ES-I3 (cell line): ENCODE results near the gene TESMIN.

Experiments used
- H3K36me3 ChIP-seq: 2 replicates; pipeline ENCODE4 v1.6.1; 2013; ENCODE audit warnings: mild to moderate bottlenecking, low read length, control low read depth, moderate library complexity; ENCODE audit not compliant: insufficient read depth
- H3K4me1 ChIP-seq: 2 replicates; pipeline ENCODE4 v1.6.1; 2013; ENCODE audit warnings: mild to moderate bottlenecking, control low read depth, low read length; ENCODE audit not compliant: insufficient read depth
- H3K9ac ChIP-seq: 2 replicates; pipeline ENCODE4 v1.6.1; 2013; ENCODE audit warnings: low read depth, mild to moderate bottlenecking, low read length, moderate library complexity
- H3K9me3 ChIP-seq: 2 replicates; pipeline ENCODE4 v1.6.1; 2013; ENCODE audit warnings: mild to moderate bottlenecking, low read length, moderate library complexity; ENCODE audit not compliant: control insufficient read depth, insufficient read depth

The TESMIN gene

DNA sequence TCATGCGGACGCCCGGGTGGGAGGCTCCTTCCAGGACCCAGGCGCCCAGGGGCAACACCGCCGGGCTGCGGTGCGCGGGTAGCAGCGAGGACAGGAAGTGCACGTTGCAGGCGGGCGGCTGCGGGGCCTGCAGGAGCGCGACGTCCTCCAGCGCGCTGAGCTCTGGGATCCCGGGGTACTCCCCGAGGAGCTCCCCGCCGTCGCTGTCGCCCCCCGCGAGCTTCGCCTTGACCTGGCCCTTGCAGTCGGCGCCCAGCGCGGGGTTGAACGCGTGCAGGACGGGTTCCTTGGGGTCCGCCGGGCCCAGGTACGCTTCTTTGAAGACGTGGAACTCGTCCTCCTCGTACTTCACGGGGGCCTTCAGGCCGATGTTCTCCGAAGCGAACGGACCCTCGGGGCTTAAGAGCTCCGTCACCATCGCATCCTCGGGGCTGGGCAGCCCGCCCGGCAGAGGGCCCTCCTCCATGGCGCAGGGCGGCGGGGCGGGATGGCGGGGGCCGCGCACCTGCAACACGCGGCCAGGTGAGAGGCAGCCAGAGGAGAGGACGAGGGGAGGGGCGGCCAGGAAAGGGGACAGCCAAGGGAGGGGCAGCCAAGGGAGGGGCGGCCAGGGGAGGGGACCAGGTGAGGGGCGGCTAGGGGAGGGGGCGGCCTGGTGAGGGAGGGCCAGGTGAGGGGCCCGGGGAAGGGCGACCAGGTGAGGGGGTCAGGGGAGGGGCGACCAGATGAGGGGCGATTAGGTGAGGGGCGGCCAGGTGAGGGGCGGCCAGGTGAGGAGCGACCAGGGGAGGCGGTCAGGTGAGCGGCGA, 921 bp downstream of the TESMIN start:
- Histone ChIP-seq H3K9ac (peak overlapping the region; percentile 46), H3K36me3 (peaks cover 14% of the 10 kb centered on the region), H3K4me1 (peaks cover 15% of the 10 kb centered on the region; the same call in 1 of the 2 replicates), H3K9me3 (no peaks in the 10 kb centered on the region)

DNA sequence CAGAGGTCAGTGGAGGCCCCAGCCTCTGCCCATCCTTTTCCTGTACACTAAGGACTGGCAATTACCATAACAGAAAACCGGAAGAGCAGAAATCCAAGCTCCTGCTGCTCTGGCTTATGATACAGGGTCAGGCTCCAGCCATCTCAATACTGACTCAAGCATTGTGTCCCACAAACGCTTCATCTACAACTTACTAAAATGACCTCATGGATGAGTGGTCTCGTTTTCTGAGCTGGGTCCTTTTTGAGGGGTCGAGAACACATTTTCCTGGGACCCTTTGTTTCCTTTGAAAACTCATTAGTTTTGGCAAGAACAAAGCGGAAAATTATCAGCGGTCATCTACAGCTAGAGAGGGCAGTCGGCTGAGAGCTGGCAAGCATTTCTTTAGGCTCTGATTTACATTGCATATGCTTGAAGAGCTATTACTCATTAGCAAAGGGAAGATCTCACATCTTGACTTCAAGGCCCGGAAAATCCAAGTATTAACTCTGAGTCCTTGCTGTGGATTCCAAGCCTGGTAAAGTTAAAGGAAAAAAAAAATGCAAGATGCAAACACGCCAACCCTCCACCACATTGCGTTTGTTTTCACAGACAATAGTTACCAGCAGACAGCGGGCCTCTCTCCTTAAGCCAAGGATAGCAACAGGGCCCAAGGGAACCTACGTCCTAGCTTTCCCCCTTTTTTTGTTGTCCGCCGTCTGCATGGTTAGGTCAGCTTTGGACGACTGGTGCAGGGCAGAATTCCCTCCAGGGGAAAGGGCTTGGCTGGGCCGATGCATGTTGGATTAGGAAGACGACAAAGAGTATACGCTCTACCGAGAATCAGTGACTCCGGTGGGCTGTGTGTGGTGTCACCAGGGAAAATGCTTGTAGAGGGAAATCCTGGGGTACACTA, 1.8 kb downstream of the TESMIN start:
- Histone ChIP-seq H3K9ac (peak overlapping the region; percentile 46), H3K9me3 (no peaks in the 10 kb centered on the region), H3K36me3 (peaks cover 21% of the 10 kb centered on the region), H3K4me1 (peaks cover 15% of the 10 kb centered on the region; the same call in 1 of the 2 replicates)

DNA sequence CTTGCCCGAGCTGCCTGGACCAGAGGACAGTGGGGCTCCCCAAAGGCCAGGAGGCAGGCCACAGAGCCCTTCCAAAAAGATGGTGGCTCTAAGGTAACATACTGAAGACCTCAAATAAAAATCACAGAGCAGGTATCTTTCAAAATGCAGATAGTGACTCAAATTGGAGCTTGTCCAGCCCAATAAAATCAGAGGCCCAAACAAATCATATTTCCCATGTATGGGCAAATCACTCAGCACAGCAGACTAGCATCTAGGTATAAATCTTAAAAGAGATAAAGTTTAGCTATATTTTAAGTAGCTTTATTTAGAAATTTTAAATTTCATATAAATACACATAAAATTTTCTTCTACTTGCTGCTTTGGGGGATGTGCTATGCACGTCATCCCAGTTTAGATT, 3.3 kb downstream of the TESMIN start:
- H3K9ac ChIP-seq: no peak overlapping the region
- H3K4me1 ChIP-seq: peaks cover 15% of the 10 kb centered on the region; the same call in 1 of the 2 replicates
- H3K9me3 ChIP-seq: no peaks in the 10 kb centered on the region
- H3K36me3 ChIP-seq: peaks cover 31% of the 10 kb centered on the region

DNA sequence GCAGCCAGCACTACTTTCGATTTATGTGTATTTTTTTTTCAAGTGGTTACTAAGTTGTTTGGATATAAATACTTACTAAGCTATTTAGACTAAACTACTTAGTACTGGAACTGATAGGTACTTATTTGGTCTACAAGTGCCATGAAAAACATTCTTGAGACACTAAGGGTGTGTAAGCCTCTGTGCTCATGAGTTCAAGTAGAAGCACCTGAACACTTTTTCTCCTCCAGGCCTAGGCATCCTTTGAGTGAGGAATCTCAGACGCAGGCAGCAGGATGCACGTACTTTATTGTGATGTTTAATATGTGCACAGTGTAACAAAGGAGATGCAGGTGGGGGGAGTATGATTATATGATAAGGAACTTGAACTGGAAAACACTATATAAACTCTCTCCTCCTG, 7.8 kb downstream of the TESMIN start:
- Histone ChIP-seq H3K4me1 (peaks cover 27% of the 10 kb centered on the region), H3K36me3 (peaks cover 40% of the 10 kb centered on the region), H3K9ac (no peak overlapping the region), H3K9me3 (no peaks in the 10 kb centered on the region)

DNA sequence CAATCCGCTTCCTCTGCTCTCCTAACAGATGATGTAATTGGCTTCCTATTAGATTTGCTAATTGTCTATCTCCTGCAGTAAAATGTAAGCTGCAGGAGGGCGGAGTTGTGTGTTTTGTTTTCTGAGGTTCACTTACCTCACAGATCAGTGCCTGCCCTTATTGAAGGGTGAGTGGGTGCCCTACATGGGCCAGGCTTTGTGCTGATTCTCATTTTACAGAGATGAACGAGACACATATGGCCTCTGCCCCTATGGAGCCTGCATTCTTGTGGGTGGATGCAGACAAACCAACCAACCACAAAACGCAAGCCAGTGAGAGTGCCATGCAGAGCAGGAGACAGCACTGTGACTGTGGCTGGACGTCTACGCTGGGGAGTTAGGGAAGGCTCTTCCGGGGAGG, 9.9 kb downstream of the TESMIN start:
- H3K9me3 ChIP-seq: no peaks in the 10 kb centered on the region
- H3K36me3 ChIP-seq: peaks cover 34% of the 10 kb centered on the region
- peaks cover 20% of the 10 kb centered on the region for H3K4me1 ChIP-seq
- no peak overlapping the region for H3K9ac ChIP-seq

DNA sequence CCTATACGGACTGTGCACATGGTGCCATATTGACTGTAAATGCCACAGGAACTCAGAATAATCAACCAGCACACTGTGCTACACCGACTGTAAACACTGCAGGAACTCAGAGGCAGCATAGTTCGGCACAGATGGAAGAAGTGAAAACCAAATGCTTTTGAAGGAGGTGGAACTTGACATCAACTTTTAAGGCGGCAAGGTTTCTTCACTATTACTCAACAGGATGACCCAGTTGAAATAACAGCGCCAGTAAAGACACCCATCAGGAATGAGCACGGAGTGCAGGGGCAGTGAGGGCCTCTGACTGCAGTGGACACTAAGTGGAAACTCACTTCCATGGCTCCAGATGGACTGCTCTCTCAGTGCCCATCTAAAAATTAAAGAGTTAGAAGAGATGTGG, 15.7 kb downstream of the TESMIN start:
- peaks cover 6% of the 10 kb centered on the region; the same call in 1 of the 2 replicates for H3K4me1 ChIP-seq
- H3K36me3 ChIP-seq: peaks cover 7% of the 10 kb centered on the region; the same call in 1 of the 2 replicates
- H3K9me3 ChIP-seq: no peaks in the 10 kb centered on the region
- H3K9ac ChIP-seq: no peak overlapping the region

DNA sequence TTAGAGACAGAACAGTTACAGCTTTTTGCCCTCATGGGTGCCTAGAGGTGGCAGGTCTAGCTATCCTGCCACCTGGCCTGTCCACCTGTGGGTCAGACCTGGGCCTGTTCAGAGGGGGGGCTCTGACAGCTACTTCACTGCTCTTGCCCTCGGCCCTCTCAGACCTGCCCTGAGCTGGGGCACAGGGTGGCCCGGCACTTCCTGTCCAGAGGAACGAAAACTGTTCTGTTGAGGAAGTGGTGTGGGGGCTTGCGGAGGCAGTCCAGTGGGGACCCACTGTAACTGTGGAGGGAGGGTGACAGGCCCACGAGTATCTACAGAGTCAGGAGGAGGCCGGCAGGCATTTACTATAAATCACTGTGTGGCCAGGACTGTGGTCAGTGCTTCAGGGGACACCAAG, 16.2 kb downstream of the TESMIN start:
- H3K9me3 ChIP-seq: no peaks in the 10 kb centered on the region
- H3K9ac ChIP-seq: no peak overlapping the region
- peaks cover 5% of the 10 kb centered on the region; the same call in 1 of the 2 replicates for H3K36me3 ChIP-seq
- peaks cover 2% of the 10 kb centered on the region; the same call in 1 of the 2 replicates for H3K4me1 ChIP-seq

DNA sequence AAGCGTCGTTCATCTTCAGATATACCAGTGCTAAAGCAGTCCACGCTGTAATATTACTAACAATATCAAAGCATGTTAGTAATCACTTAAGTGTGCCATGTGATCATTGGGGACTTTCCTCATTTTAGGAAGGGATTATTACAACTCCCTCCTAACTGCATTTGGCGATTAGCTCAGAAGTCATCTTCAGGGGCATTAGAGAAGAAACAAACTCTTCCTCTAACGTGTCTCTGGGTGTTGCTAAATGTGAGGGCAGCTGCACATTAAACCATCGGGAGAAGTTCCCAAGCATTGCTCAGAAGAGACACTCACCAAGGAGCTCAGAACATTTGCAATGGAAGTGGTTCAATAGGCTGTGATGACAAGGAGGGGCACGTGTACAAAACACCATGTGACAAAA, 17.2 kb downstream of the TESMIN start:
- H3K9me3 ChIP-seq: no peaks in the 10 kb centered on the region
- no peak overlapping the region for H3K9ac ChIP-seq
- H3K36me3 ChIP-seq: peaks cover 3% of the 10 kb centered on the region; the same call in 1 of the 2 replicates

DNA sequence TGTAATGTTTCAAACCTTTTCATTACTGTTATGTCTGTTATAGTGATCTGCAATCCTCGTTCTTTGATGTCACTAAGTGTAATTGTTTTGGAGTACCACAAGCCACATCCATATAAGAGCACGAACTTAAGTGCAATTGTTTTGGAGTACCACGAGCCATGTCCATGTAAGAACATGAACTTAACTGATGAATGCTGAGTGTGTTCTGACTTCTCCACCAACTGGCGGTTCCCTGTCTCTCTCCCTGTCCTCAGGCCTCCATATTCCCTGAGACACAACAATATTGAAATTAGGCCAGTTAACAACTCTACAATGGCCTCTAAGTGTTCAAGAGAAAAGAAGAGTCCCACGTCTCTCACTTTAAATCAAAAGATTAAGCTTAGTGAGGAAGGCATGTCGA, 23.5 kb downstream of the TESMIN start:
- Histone ChIP-seq H3K4me1 (peaks cover 12% of the 10 kb centered on the region), H3K36me3 (no peaks in the 10 kb centered on the region), H3K9ac (no peak overlapping the region), H3K9me3 (no peaks in the 10 kb centered on the region)

More for the DNA sequence above, 17.2 kb downstream of the TESMIN start:
- peaks cover 4% of the 10 kb centered on the region; the same call in 1 of the 2 replicates for H3K4me1 ChIP-seq

DNA sequence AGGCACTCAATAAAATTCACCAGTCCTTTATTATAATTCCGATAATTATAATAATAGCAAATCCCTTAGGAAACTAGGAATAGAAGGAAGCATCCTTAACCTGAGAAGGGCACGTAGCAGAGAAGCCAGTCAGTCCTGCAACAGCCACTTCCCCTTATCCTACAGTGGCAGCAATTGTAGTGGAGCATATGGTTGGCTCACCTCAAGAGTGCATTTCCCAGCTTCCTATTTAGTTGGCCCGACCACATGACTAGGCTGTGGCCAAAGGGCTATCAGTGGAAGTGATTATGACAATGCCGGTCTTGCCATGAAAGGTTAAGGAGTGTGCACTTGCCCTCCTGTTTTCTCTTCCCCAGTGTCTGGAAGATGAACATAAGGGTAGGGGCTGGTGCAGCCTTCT, 27.0 kb downstream of the TESMIN start:
- peaks cover 4% of the 10 kb centered on the region; the same call in 1 of the 2 replicates for H3K9me3 ChIP-seq
- peaks cover 8% of the 10 kb centered on the region for H3K4me1 ChIP-seq
- no peak overlapping the region for H3K9ac ChIP-seq
- H3K36me3 ChIP-seq: no peaks in the 10 kb centered on the region

DNA sequence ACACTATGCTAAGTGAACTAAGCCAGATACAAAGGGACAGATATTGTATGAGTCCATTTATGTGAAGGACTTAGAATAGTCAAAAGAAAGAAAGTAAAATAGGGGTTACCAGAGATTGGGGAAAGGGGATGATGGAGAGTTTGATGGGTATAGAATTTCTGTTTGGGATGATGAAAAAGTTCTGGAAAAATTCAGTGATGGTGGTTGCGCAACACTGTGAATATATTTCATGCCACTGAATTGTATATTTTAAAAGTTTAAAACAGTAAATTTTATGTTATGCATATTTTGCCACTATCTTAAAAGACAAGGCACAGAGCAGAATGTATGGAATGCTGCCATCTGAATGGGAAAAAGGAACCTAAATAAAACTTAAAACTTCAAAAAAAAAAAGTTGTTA, 29.2 kb downstream of the TESMIN start:
- H3K9me3 ChIP-seq: peaks cover 4% of the 10 kb centered on the region; the same call in 1 of the 2 replicates
- H3K36me3 ChIP-seq: no peaks in the 10 kb centered on the region
- no peak overlapping the region for H3K9ac ChIP-seq
- peaks cover 8% of the 10 kb centered on the region for H3K4me1 ChIP-seq

DNA sequence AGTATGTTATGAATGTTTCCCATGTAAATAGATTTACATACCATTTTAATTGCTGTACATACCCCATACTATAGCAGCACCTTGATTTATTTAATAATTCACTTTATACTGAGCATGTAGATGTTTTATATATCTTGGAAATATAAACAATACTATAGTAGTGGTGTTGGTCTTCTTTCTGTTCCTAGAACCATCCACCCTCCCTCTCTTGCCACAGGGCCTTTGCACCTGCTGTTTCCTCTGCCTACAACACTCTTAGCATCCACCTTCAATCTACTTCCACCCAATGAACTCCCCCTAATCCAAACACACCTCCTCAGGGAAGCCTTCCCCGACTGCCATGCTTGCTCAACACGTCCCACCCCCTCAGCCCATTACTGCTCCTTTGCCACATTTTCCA, 30.2 kb downstream of the TESMIN start:
- H3K9me3 ChIP-seq: peaks cover 4% of the 10 kb centered on the region; the same call in 1 of the 2 replicates
- no peaks in the 10 kb centered on the region for H3K36me3 ChIP-seq
- no peak overlapping the region for H3K9ac ChIP-seq
- H3K4me1 ChIP-seq: peaks cover 4% of the 10 kb centered on the region

DNA sequence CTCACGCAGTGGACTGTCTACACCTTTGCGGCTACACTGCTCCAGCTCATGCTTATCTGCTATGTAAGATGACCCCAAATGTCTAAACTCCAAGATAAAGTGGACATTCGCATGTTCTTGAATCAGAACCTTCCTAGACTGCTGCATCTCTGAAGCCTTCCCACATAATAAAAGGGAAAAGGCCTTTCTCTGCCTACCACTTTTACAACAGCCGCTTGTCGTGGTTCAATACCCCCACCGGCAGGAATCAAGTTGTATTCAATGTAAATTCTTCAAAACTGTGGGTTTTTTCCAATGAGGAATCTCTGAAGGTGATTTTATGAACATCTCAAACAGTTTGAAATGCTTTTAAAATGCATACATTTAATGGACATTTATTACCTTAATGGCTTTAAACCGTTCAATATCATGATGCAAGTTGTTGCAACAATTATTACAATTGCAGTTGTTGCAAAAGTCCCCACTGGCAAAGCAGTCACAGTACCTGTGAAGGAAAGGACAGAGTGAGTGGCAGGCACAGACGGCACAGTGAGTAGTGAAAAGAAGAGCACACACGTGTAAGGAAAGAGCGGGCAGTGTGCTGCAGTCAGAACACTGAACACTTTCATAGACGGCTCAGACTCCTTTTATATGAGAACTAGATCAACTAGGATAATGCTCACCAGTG, 35.7 kb downstream of the TESMIN start:
- peaks cover 4% of the 10 kb centered on the region; the same call in 1 of the 2 replicates for H3K9me3 ChIP-seq
- no peaks in the 10 kb centered on the region for H3K36me3 ChIP-seq
- peaks cover 4% of the 10 kb centered on the region for H3K4me1 ChIP-seq
- H3K9ac ChIP-seq: no peak overlapping the region
